ENCODE measurements around the gene FAM184A.

FAM184A gene

GRCh38 chr6:118959903-118960302 lies 118.6 kb downstream of the FAM184A start:
- no peak for DNase-seq

GRCh38 chr6:118953391-118953790 lies 125.1 kb downstream of the FAM184A start:
- DNase-seq = no peak

DNA sequence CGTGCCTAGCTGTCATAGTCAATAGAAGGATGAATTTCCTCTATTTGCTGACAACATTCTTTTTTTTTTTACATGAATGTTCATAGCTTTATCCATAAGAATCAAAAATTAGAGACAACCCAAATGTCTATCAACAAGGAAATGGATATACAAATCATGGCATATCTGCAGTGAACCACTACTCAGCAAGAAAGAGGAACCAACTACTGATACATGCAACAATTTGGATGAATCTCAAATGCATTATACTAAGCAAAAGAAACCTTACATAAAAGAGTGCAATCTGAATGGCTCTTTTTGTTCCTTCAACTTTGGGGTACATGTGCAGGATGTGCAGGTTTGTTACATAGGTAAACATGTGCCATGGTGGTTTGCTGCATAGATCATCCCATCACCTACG lies 125.8 kb downstream of the FAM184A start:
- DNase-seq = no peak

GRCh38 chr6:118945217-118945616 lies 133.2 kb downstream of the FAM184A start:
- DNase-seq = no peak

GRCh38 chr6:118940770-118941169 lies 137.7 kb downstream of the FAM184A start:
- DNase-seq = no peak

DNA sequence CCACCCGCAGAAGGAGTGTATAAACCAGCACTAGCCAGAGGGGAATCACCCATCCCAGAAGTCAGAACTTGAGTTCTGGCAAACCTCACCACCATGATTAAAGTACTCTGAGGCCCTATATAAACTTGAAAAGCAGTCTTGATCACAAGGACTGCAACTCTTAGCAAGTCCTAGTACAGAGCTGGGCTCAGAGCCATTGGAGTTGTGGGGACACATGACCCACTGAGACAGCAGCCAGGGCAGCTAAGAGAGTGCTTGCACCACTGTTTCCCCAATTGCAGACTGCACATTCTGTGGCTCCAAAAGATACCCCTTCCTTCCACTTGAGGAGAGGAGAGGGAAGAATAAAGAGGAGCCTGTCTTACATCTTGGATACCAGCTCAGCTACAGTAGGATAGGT lies 138.8 kb downstream of the FAM184A start:
- no peak for DNase-seq

DNA sequence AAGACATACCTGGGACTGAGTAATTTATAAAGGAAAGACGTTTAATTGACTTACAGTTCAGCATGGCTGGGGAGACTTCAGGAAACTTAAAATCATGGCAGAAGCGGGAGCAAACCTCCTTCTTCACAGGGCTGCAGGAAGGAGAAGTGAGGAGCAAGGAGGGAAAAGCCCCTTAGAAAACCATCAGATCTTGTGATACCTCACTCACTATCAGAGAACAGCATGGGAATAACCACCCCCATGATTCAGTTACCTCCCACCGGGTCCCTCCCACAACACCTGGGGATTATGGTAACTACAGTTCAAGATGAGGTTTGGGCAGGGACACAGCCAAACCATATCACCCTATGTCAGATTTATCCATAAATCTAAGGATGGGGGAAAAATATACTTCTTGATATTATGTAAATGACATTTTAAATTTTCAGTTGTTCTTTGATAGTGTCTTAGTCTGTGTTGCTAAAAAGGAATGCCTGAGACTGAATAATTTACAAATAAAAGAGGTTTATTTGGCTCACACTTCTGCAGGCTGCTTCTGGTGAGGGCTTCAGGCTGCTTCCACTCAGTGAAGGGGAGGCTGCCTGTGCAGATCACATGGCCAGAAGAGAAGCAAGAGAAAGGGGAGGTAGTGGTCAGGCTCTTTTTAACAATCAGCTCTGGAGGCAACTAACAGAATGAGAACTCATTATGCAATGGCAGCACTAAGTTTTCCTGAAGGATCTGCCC lies 142.3 kb downstream of the FAM184A start:
- no peak for DNase-seq

GRCh38 chr6:118935331-118935668 lies 143.2 kb downstream of the FAM184A start:
- no peak for DNase-seq

- peak; percentile 91 to 95 for DNase-seq
These were observed 143.8 kb downstream of the FAM184A start, which contains the start of gene MCM9 for GRCh38 chr6:118934461-118935330. Gene MCM9, minus strand, starts transcription at chr6:118935159. Its CDS starts 3,436 bp downstream, at chr6:118931723.

DNA sequence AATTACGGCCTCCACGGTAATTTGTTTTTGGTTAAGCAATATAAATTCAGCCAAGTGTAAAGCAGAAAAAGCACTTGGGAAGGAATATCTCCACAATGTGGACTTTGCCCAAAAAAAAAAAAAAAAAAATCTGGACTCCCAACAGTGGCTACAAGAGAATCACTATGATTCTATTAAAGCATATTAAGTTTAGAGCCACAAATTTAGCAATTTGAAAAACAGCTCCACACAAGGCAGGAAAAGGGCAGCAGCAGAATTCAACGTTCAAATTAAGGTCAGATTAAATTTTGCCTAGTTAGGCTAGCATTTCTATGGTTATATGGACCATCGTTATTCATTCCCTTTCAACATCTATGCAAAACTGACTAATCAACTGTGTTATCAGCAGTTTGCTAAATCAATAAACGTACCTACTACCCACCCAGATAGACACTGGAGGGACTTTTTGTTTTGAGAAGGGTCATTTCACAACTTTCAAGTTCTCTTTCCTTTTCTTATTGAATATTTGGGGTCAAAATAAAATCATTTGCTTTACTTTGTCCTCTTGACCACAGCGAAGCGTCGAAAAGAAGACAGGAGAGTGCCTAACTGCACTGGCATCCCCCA lies 144.5 kb downstream of the FAM184A start:
- DNase-seq = no peak

GRCh38 chr6:118932421-118932820 lies 146.0 kb downstream of the FAM184A start:
- DNase-seq = no peak

DNA sequence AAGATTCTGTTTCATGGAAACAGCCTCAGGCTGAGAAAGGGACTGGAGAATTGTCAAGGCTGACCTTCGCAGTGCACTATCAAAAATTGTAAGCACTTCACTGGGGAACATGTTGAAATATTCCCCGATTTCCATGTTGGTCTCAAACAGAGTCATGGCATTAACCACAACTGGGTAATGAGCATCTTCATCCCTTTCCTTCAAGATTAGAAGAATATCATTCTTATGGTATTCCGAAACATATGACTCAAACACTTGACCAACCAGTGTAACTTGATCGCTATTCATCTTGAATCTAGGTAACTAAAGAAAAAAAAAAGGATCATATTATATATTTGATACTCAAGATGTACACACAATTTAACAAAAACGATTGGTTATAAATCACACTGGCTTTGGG lies 147.0 kb downstream of the FAM184A start:
- no peak for DNase-seq

- no peak for DNase-seq
These were observed 147.8 kb downstream of the FAM184A start for GRCh38 chr6:118930680-118931079.

DNA sequence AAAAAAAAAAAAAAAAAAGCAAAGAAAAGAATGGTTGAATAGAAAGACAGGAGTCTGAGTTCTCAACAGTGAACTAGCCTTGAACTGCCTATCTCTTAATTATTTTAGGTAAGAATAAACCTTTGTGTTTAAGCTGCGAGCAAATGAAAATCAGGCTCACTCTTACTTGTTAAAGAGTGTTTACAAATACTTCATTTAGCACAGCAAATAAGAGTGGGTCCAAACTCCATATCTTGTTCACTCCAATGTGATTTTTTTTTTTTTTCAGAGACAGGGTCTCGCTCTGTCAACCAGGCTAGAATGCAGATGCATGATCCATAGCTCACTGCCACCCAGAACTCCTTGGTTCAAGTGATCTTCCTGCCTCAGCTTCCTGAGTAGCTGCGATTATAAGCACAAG lies 155.4 kb downstream of the FAM184A start:
- DNase-seq = no peak

DNA sequence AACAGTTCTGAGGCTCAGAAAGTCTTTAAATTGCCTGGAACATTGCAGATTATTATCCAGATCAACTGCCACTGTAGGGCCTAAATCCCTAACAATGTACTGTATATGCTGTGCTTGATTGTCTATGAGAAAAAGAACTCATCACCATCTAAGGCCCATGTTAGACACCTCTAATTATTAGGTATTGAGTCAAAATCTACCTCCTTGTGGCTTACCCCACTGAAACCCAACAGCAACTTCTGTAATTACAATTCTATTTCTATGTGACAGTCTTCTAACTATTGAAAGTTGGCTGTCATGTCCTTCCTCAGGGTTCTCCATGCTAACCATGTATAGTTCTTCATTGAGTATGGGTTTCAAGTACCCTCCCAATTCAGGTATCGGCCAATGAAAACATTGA lies 157.4 kb downstream of the FAM184A start:
- DNase-seq = no peak

- no peak for DNase-seq
These were observed 160.1 kb downstream of the FAM184A start for GRCh38 chr6:118918329-118918725.

DNA sequence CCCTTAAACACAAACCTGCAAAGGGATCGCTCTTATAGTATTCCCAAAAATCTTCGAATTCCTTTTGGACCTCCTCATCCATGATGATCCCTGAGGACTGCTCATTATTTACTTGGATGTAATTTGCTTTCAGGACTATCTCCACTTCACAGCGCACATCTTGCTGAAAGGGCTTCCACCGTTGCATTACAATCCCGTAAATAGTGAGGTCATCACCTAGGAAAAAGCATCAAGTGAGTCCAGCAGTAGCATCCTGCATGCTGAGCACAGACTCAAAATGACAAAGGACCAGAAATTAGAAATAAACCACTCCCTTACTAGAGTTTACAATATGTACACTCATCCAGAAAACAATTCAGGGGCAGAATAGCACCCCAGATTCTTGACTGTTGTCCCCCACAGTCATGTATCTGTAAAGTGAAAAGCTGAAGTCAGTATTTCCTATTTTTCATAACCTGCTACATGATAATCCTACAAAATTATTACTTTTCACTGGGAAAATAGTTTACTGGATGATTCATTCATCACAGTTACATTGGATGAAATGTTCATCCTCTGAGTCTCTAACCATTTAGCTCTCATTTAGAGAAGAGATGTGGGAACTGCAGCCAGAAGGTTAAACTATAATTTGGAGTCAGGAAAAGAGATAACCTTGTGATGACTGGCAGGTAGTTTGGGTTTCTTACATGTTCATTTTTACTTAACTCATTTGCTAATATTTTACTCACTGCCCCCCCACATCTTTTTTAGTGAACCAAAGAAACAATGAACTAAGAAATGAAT lies 160.7 kb downstream of the FAM184A start:
- DNase-seq = no peak

DNA sequence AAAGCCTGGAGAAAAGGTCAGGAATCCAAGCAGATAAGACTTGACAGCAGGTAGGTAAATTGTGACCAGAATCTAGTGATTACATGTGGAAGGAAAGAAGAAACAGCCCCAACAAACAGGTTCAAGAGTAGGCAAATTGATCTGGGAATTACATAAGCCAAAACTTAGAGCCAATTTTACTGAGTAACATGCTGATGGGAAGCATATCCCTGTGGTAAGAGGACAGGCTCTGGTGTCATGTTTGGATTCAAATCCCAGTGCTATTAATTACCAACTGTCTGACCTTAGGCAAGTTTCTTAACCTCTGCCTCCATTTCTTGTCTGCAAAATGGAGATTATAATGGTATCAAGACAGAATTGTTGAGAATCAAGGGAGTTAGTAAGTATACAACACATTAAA lies 163.9 kb downstream of the FAM184A start:
- no peak for DNase-seq

DNA sequence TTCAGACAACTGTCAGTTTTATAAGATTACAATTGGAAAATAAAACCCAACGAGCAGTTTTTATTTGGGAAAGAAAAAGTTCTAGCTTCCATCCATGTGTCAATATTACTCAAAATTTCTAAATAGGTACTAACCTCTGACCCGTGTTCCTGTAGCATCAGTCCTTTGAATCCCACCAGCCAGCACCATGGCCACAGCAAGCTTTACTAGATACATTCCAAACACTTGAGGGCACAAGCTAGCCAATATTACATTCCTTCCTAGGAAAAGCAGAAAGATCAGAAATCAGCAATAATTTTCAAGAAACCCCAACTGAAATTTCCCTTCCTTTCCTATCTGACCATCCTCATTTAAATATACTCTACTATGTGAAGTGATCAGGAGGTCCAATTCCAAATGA lies 165.3 kb downstream of the FAM184A start:
- DNase-seq = no peak

GRCh38 chr6:118912646-118913045 lies 165.8 kb downstream of the FAM184A start:
- no peak for DNase-seq
